Body of pancreas (tissue), 4 donors: ENCODE data around the gene CTSE. TPM values are rescaled to one million over a fixed set of nuclear protein-coding genes. Genes with fewer than 3 reads are reported as not detected.
A peak's percentile ranks its signal among the peaks of the same experiment; 100 is the strongest.

Experiments used
- ATAC-seq: fragments of 150-250 bp; one replicate; pipeline ENCODE4 v1.9.1; 2016
- DNase-seq, 4 donors: peaks; one replicate each; pipeline ENCODE4 v3.0.0-alpha.2; 2019
- H3K27ac ChIP-seq, 4 donors: fragments of 200-600 bp; sonication (generic); 1 replicate in 3 of 4; 2 replicates in 1 of 4; pipeline versions ENCODE4 v1.5.1 to v1.6.1; 2016 to 2019; ENCODE audit warnings: mild to moderate bottlenecking in 1 of 4, mixed read lengths in 1 of 4, moderate library complexity in 1 of 4
- H3K27me3 ChIP-seq, 2 donors: fragments of 200-600 bp; sonication (generic); one replicate each; pipeline ENCODE4 v1.6.0; 2016; ENCODE audit warnings: mild to moderate bottlenecking in 1 of 2
- H3K36me3 ChIP-seq, 2 donors: fragments of 200-600 bp; sonication (generic); replicated peaks in 1 of 2; 2 replicates each; pipeline ENCODE4 v1.5.1; 2016; ENCODE audit warnings: low read depth in 2 of 2; ENCODE audit not compliant: insufficient read depth in 1 of 2
- H3K4me1 ChIP-seq: fragments of 200-600 bp; sonication (generic); one replicate; pipeline ENCODE4 v1.6.0; 2016
- H3K4me3 ChIP-seq, 2 donors: fragments of 200-600 bp; sonication (generic); 1 replicate in 1 of 2; 2 replicates in 1 of 2; pipeline ENCODE4 v1.5.1; 2016 to 2019
- H3K9me3 ChIP-seq, 3 donors: fragments of 200-600 bp; sonication (generic); 1 replicate in 2 of 3; 2 replicates in 1 of 3; pipeline ENCODE4 v1.5.1; 2016
- POLR2A ChIP-seq, 3 donors: fragments of 450-650 bp; IDR thresholded peaks; one replicate each; pipeline ENCODE4 v1.6.1; 2016; ENCODE audit warnings: antibody characterized with exemption in 3 of 3, mild to moderate bottlenecking in 2 of 3
- WGBS, 2 donors: methylation state at CpG; one replicate each; pipeline ENCODE4 v1.1.5; 2017; 5-methylcytosine and 5-hydroxymethylcytosine counted together
- intact Hi-C: fragments of 100-400 bp; cut with DNase I; formaldehyde crosslinking; loops from one replicate; pipeline ENCODE4 v1.15.1; 2023
- total RNA-seq, 2 donors: library from RNA; depleted of rRNA; stranded (reverse); fragments of >200 nt; gene quantifications; one replicate each; pipeline ENCODE4 v1.1.0, GENCODE V29; 2016
- TF ChIP-seq, protein P1 (sequence below), 7 experiments: fragments of 450-650 bp in 4 of 7; fragments of 200-600 bp in 3 of 7; sonication (generic) in 3 of 7; IDR thresholded peaks; one replicate each; pipeline ENCODE4 v1.5.1; 2016 to 2019; ENCODE audit warnings: antibody characterized with exemption in 7 of 7

The CTSE gene
- total RNA-seq, 2 donors from 2014 or later: 4.9 to 28.3 TPM

DNA sequence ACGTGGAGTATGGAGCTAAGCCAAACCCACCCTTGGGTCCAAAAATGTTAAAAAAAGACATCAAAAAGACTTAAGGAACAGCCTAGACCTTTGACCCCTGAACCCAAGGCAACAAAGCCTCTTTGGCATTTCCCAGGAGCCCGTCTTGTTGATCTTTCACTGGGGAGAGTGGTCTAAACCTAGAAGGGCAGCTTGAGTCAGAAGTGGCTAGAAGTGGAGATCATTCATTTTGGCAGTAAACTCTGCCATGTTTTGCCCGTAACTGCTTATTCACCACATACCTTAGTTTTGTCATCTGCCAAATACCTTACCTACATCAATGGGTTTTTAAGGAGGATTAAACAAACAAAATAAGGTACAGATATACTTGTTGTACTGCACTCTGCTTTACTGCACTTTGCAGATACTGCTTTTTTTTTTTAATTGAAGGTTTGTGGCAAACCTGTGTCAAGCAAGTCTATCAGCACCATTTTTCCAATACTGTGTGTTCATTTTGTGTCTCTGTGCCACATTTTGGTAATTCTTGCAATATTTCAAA, 1.7 kb upstream of the CTSE start:
- intact Hi-C loops: no loop called here
- Histone ChIP-seq H3K27me3 (no peaks in the 10 kb centered on the region), H3K27ac (no peak overlapping the region), H3K4me3 (no peak overlapping the region), H3K36me3 (no peaks in the 10 kb centered on the region), H3K9me3 (no peaks in the 10 kb centered on the region), H3K4me1 (no peaks in the 10 kb centered on the region)
- ATAC-seq (no peak), DNase-seq (no peak)
- 73 to 75% methylated on average over 3 of the region's 3 CpGs for WGBS, 2 donors
- no peak for TF ChIP-seq POLR2A (IDR thresholded peaks at IDR 0.05)

DNA sequence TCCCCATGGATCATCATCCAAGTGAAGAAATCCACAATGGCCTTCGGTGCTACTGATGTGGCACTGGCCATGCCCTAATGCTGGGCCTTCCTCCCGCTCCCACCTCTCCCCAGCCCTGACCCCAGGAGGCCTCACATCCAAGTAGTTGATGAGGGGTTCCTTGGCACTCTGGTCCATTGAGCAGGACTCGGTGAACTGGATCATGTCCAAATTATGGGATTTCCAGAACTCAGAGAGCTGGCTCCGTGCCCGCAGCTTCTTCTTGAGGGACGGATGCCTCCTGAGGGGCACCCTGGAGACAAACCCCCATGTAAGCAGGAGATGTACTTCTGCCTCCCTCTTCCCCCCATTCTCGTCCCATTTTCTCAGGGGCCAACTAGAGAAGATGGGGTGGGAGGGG, 929 bp downstream of the CTSE start:
- no peak overlapping the region for H3K27ac ChIP-seq
- 78 to 87% methylated on average over 4 to 7 of the region's 7 CpGs for WGBS, 2 donors
- H3K27me3 ChIP-seq: no peaks in the 10 kb centered on the region
- H3K9me3 ChIP-seq: no peaks in the 10 kb centered on the region
- no peaks in the 10 kb centered on the region for H3K4me1 ChIP-seq
- ATAC-seq: no peak
- TF ChIP-seq, protein P1, sequence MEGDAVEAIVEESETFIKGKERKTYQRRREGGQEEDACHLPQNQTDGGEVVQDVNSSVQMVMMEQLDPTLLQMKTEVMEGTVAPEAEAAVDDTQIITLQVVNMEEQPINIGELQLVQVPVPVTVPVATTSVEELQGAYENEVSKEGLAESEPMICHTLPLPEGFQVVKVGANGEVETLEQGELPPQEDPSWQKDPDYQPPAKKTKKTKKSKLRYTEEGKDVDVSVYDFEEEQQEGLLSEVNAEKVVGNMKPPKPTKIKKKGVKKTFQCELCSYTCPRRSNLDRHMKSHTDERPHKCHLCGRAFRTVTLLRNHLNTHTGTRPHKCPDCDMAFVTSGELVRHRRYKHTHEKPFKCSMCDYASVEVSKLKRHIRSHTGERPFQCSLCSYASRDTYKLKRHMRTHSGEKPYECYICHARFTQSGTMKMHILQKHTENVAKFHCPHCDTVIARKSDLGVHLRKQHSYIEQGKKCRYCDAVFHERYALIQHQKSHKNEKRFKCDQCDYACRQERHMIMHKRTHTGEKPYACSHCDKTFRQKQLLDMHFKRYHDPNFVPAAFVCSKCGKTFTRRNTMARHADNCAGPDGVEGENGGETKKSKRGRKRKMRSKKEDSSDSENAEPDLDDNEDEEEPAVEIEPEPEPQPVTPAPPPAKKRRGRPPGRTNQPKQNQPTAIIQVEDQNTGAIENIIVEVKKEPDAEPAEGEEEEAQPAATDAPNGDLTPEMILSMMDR (IDR thresholded peaks at IDR 0.05): no peak
- no peak for TF ChIP-seq POLR2A (IDR thresholded peaks at IDR 0.05)
- intact Hi-C loops: no loop called here
- no peak overlapping the region for H3K4me3 ChIP-seq
- no peaks in the 10 kb centered on the region for H3K36me3 ChIP-seq
- peak in 1 of 4 donors; percentile 16 for DNase-seq

DNA sequence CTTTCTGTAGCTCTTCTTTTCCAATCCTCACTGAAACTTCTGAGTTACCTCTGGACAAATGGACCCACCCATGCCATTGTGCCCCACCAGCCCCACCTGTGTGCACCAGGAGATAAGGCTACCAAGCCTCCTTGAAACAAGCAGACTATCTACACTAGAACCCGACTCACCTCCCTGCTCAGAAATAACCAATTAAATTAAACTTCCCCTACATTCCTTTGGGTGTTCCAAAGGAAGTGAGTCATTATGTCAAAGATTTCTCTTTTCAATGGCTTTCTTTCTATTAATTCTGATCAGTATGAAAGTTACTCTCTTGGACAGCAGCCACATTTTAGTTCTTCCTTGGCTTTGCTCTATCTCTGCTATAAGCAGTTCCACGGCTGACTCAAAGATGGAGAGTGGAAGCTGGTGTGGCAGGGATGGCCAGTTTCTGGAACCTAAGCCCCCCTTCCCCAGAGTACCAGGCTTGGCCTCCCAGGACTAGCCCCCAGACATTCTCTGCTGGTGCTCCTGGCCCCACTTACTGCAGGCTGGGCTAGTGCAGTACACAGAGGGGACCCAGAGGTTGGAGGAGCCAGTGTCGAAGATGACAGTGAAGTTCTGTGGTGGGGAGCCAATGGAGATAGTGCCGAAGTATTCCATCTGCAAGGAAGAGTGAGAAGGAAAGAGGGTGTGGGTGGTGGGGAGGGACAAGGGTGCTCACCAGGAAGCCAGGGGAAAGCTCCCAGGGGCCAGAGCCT, 1.9 kb downstream of the CTSE start:
- 74 to 77% methylated on average over 4 of the region's 4 CpGs for WGBS, 2 donors
- no peak overlapping the region for H3K4me3 ChIP-seq
- DNase-seq (no peak), ATAC-seq (peak; percentile 61)
- peak overlapping the region in 1 of 4 donors; percentile 35 for H3K27ac ChIP-seq
- intact Hi-C loops: no loop called here
- no peaks in the 10 kb centered on the region for H3K9me3 ChIP-seq
- no peaks in the 10 kb centered on the region for H3K4me1 ChIP-seq
- H3K27me3 ChIP-seq: no peaks in the 10 kb centered on the region
- no peak for TF ChIP-seq POLR2A (IDR thresholded peaks at IDR 0.05)
- TF ChIP-seq, protein P1 (IDR thresholded peaks at IDR 0.05): no peak
- no peaks in the 10 kb centered on the region for H3K36me3 ChIP-seq

DNA sequence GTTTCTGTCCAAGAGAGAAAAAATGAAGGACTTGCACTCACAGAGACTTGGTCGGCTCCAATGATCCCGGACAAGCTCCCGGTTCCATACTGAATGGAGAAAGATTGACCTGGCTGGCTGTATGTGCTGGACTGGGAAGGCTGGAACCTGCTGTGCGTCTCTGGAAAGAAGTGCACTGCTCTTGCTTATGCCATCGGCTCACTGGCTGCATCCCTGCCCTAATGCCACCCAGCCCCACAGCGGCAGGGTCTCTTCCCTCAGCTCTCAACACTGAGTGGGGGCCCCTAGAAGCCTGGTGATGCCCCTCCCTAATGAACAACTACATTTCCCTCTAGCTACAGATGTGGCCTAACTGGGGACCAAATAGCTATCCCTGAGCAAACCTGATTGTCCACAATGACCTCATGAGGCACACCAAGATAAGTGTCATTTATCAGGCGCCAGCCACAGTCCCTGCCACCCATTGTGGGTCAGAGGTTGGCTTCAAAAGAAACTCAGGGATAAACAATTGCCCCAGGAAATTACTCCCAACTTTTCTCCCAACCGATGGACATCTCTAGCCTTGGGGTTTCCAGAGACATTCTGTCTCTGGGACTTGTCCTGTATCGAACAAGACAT, 2.6 kb downstream of the CTSE start:
- H3K27me3 ChIP-seq: no peaks in the 10 kb centered on the region
- no peak for TF ChIP-seq POLR2A (IDR thresholded peaks at IDR 0.05)
- H3K9me3 ChIP-seq: no peaks in the 10 kb centered on the region
- no peaks in the 10 kb centered on the region for H3K4me1 ChIP-seq
- ATAC-seq (peak; percentile 54), DNase-seq (no peak)
- WGBS, 2 donors: 74 to 85% methylated on average over 6 to 9 of the region's 9 CpGs
- no peaks in the 10 kb centered on the region for H3K36me3 ChIP-seq
- peak overlapping the region in 1 of 4 donors; percentile 35 for H3K27ac ChIP-seq
- intact Hi-C loops: no loop called here
- H3K4me3 ChIP-seq: no peak overlapping the region

DNA sequence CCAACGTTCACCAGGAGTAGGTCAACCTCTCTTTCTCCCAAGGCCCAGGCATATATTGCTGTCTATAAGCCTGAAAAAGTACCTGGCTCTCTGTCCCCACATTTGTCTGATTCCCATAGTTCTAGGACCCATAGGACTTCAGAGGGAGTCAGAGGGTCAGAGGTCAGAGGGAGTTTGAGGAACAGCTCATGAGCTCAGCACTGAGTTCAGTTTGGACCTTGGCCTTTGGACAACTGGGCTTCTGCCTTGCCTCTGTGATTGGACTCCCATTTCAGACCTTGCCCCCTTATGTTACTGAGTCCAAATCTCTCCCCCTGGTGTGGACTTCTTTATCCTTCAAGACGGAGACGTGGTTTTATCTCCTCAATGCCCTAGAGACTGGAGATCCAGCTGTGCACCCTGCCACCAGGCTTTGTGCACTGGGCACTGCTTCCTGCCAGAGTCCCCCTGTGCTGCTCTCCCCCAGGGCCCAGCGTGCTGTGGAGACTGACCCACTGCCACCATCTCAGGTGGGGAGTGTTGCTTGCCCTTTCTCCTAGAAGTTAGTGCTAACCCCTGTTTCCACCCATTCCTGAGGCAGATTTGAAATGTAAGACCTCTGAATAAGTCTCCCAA, 3.2 kb downstream of the CTSE start:
- no peak for ATAC-seq
- no peaks in the 10 kb centered on the region for H3K36me3 ChIP-seq
- intact Hi-C loops: no loop called here

More for the DNA sequence above, 3.2 kb downstream of the CTSE start:
- no peaks in the 10 kb centered on the region for H3K4me1 ChIP-seq
- no peak overlapping the region for H3K4me3 ChIP-seq
- H3K27ac ChIP-seq: no peak overlapping the region
- H3K9me3 ChIP-seq: no peaks in the 10 kb centered on the region
- DNase-seq: no peak
- H3K27me3 ChIP-seq: no peaks in the 10 kb centered on the region
- TF ChIP-seq, protein P1 (IDR thresholded peaks at IDR 0.05): no peak
- TF ChIP-seq POLR2A (IDR thresholded peaks at IDR 0.05): no peak
- 81 to 84% methylated on average over 4 of the region's 4 CpGs for WGBS, 2 donors
